ENCODE data around the gene SNX30.
A peak's percentile ranks its signal among the peaks of the same experiment; 100 is the strongest.

The SNX30 gene

DNA sequence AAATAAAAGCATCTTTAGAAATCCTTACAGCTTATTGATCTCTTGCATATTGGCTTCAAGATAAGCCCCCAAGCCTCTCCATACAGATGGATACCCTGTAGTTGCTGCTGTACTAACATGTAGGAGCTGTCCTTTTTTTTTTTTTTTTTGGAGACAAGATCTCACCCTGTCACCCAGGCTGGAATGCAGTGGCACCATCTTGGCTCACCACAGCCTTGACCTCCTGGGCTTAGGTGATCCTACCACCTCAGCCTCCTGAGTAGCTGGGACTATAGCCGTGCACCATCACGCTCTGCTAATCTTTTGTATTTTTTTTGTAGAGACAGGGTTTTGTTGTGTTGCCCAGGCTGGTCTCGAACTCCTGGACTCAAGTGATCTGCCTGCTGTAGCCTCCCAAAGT lies 35.4 kb downstream of the SNX30 start:
- DNase-seq: no peak

DNA sequence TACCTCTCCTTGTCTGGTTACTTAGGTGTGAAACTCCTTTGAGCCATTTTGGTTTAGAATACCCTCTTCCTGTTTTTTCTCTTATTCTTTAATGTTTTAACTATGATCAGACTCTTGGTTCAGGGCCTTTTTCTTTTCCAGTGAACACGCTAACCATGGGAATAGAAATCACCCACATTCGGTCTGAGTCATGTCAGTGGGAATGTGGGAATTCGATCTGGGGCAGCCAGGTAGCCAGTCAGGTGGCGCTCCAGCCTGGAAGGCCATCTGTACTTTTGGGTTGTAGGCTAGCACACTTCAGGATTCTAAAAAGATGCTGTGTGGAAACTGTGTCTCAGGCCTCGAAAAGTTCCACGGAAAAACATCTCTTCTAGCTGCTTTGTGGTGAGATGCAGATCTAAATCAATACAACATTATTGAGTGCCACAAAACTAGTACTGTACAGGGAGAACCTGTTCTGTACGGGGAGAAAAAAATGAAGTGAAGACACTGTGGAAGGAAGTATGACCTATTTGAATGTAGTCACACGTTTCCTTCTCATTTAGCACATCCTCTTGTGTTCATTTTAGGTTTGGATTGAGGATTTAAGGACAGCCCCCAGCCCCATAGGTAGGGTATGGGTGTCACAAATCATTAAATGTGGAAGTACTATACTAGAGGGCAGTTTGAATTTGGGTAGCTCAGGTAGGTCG lies 36.4 kb downstream of the SNX30 start:
- DNase-seq: no peak

DNA sequence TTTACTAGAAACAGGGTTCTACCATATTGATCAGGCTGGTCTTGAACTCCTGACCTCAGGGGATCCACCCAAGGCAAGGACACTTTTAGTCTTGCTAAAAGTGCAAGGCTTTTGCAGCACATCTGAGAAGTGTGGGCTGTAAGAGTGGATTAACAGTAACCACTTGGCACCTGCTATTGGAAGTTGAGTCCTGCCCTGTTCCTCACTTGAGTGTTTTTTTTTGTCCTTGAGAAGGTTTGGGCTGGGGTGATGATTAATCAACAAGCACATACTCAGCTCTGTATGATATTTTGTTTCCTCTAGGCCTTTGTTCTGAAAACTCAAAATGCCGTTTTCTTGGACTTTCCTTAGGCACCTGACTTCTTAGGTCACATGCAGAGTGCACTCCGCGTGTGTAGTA lies 37.4 kb downstream of the SNX30 start:
- no peak for DNase-seq

DNA sequence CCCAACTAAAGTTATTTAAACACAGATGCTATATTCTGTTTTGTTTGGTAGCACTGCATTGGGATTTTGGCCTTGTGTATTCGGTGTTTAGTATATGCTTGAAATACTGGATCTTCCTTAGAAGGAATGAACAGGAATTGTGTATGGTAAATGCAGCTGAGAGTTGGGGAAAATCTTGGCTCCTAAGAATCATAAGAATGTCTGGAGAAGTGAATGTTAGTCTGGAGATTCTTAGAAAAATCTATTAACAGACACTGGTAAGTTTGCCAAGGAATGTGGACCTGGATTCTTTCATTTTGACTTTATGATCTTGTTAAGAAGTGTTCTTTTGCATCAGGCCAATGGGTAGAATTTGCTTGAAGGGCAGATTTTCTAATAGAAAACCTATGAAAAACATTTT lies 38.9 kb downstream of the SNX30 start:
- DNase-seq: no peak

DNA sequence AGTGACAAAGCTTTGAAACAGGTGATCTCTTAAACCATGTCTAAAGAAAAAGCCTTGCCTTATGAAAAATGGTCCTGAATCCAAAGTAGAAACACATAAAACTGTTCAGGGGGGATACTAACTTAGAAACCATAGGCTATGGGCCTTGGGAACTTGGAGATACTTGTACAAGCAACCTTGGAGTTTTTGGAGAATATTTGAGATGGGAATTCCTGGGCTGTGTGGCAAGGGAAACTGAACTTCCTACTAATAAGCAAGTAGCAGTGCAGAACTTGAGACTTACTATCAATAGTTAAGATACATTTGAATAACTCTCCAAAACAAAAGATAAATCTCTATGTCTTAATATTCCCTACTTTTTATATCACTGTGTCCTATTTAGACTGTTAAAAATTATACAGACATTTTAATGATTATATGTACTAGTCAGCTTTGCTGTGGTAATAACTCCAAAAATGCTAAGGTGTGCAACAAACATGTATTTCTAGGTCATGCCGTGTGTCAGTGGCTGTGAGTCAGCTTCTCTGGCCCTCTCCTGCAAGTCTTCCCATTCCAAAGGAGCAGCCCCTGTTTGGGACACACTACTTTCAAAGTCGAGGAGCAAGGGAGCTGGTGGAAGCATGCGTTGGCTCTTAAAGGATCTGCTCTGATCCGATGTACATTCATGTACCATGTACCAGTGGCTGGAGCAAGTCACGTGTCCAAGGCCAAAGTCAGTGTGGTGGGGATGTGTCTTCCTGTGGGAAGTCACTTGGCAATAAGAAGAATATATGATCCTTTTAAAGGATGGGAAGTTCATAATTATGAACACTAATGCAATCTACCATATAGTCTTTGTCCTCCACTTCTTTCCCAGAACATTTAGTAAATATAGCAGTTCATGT lies 39.6 kb downstream of the SNX30 start:
- DNase-seq: no peak

DNA sequence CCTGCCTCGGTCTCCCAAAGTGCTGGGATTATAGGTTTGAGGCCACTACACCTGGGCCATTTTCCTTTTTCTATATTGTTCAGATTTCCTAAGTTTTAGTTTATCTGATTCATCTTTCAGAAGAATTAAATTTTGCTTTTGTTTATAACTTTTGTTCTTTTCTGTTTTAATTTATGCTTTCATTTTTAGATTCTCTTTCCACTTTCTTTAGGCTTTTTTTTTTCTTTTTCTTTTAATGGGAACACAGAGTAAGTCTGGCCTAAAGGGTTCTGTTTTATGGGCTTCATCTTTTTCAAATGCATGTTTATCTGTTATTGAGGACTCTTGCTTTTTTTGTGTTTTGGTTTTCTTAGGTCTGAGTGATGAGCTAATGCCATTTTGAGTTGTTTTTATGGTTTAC lies 42.1 kb downstream of the SNX30 start:
- DNase-seq: no peak

DNA sequence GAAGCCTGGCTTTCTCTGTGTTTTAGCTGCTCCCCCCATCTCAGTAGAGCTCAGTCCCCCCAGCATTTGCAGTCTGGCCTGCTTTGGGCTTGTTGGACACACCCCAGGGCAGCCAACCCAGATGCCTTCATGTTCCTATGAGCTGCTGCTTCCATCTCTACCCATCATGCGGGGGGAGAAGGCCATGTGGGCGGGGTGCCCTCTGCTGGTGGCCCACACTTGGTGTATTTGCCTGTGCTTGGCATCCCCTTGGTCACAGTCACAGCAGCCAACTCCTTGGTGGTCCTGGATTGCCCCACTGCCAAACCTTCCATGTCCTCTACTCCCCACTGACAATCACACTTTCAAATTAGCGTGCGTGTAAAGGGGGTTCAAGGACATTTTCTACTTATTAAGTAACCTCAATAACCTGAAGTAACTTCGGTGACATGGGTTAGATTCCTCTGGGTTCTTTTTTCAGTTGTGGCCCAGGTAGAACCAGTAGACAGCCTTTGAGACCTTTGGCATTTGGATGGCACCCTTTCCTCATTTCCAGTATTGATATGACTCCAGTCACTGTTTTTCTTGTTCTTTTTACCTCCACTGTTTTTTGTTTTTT lies 42.8 kb downstream of the SNX30 start:
- DNase-seq: peak; percentile 83

DNA sequence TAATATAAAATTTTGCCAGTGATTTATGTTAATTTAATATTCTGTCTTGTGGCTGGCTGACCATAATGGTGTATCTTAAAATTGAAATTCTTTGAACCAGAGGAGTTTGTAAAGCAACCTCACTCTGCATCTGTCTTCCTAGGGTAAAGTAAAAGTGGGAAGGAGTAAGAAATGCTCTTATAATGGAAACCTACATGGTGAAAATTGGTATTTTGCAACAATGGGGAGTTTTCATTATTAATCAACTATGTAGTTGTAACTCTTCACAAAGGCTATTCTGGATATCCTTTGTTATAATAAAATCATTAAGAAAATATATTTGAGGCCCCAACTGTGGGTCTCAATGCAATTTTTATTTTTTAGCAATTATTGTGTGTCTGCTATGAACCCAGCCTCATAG lies 44.2 kb downstream of the SNX30 start:
- no peak for DNase-seq

DNA sequence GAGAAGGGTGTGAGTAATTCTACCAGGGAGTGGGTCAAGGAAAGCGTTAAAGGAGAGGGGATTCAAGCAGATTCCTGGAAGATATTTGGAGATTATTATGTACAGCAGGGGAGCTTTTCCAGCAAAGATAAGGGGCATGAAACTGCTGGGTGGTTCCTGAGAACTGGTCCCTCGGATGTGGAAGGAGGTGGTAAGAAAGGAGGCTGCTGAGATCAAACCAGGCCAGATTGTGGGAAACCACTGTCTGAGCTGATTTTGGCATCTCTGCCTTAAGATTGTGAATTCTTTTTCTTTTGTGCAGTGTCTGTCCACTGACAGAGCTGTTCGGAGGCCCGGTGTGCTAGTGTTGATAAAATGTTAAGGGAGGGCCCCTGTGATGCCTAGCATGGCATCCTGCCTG lies 45.4 kb downstream of the SNX30 start:
- DNase-seq: no peak

DNA sequence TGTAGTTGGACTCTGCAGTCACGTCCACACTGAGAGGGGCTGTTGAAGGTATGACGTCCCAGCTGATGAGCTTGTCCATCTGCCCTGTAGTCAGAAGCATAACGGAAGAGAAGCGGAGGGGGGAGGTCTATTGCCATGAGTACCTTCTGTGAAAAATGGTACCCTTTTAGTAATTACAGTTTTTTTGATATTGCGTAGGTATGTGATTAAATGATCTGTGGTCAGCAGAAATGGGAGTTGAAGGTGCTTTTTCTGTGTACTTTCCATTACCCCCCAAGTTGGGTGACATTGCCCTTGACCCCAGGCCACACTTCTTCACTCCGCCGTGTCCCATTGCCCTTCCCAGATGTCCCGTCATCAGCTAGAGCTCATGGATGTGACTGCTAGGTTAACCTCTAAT lies 45.9 kb downstream of the SNX30 start:
- DNase-seq: no peak

DNA sequence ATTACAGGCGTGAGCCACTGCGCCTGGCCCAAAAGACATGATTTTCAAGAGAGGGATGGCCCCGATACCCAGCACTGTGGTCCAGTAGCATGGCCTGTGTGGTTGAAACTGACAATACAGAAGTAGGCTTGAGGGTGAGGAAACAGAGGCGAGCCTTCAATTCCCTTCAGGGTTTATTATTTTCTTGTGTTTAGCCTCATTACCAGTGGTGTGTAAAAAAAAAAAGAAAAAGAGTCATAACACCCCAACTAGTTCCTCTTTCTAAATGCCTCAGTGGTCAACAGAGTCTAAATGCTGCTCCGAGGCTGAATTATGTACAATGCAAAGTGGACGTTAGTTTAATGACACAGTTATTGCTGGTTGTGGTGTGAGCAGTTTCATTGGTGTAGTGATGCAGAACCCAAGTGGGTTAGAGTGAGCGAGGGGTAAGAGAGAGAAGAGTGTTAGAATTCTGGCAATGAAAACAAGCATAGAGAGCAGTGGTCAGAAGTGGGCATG lies 58.8 kb downstream of the SNX30 start:
- no peak for DNase-seq

DNA sequence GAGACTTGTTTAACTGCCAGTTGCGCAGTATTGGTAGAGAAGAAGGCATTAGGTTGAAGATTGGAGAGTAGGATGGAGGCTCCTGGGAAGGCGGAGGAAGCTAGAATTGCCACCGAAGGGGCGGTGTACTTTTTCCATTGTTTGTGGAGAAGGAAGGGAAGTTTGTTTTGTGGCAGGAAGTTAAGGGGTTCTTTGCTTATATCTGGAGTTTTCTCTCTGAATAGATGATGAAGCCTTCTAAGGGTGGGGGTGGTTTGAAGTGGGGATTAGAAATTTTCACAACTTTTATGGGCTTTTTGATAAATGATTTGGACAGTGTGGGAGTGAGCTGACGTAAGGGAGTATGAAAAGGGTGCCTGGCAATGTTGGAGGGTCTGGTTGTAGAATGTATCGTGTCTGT lies 59.3 kb downstream of the SNX30 start:
- DNase-seq: no peak

DNA sequence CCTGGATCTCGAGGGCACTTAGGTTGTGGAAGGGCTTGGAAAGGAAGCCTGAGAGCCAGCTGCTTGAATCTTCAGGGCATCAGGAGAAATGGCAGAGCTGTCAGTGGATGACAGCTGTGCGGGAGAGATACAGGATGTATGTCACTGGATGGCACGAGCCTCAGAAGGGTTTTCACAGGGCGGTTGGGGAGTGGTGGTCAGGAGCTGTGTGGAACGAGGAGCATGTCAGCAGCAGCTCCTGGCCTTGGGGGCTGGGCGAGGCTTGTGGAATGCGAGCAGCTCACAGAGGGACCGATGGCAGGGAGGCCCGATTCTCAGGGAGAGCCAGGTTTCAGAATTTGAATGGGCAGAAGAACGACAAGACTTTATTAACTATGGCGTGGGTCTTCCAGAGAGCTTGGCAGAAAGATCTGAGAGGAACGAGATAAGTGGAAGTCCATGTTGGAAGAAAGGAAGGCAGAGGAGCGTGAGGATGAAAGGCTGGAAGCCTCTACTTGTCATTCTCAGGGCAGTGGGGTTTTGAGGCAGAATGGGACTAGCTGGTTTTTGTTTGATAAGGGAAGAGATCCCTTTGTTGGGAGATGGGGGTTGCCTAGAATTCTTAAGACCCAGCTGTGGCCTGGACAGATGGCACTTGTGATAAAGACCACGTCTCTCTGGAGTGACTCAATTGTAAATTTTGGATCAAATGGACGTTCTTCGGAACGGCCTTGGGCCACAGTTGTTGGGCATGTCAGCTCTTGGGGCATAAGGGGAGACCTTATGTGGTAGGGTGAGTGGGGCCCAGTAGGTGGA lies 60.3 kb downstream of the SNX30 start:
- DNase-seq: no peak

DNA sequence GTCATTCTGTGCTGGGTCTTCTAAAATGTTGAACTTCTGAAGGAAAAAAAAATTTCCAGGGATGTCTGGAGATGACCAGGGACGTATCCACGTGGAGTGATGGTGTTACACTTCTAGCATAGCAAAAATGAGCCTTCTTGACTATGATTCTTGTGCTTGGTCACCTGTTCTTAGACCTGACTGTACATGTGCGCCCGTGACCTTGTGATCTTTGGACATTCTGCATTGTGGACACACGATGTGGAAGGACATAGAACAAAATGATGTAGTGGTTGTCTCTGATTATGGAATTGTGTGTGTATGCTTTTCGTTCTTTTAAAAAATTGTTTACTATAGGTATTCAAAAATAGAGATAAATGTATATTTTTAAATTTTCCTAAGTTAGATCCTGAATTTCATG lies 61.0 kb downstream of the SNX30 start:
- no peak for DNase-seq

DNA sequence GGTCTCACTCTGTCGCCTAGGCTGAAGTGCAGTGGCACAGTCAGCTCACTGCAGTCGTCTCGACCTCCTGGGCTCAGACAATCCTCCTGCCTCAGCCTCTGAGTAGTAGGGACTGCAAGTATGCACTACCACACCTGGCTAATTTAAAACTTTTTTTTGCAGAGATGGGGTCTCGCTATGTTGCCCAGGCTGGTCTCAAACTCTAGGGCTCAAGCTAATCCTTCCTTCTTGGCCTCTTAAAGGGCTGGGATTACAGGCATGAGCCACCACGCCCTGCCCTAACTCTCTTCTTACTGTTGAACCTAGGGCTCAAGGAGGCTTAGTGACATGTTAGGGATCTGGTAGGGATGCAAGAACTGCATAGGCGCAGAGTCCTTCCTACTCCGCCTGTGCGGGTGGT lies 65.3 kb downstream of the SNX30 start:
- DNase-seq: no peak

DNA sequence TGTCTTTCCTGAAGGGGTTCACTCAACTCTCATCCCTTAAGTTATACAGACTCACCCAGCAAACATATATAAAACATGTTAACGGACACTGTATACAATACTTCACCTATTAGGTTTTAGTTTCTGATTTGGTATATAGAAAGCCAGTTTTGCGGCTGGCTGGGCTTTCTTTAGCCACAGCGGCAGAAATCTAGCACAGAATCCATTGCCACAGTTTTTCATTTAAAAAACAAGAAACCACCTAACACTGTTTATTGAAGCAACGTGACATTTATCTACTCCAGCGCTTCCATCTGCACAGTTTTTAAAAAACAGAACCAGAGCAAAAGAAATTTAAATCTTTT lies 67.3 kb downstream of the SNX30 start:
- no peak for DNase-seq

DNA sequence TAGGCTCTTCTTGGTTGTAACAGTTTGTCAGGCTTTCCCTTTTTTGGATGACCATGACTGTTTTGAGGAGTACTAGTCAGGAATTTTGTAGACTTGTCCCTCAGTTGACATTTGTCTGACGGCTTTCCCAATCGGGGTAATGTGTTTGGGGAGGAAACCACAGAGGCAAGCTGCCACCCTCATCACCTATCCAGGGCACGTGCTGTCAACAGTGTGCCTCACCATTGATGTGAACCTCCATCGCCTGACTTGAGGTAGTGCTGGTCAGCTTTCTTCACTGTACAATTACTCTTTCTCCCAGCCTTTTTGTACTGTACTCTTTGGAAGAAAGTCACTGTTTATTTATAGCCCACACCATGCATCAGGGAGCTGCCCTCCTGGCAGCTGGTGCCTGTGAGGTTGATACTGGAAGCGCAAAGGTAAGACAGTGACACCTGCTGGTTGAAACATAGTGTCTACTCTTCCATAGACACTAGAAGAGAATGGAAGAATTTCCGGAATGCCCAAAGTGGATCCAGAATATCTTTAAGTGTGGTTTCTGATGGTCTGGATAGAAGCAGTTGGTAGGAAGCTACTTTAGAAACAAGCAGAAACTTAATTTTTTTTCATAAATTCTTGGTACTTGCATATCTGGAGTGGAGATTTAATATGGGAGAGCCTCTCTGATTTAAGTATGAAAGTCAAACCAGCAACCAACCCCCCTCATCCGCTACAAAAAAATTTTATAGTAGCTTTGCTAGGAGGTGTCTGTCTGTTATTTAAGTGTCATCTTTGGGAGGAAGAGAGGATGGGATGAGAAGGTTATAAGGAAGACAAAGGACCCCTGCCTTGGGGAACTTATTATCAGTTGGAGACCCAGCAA lies 69.3 kb downstream of the SNX30 start:
- DNase-seq: no peak

DNA sequence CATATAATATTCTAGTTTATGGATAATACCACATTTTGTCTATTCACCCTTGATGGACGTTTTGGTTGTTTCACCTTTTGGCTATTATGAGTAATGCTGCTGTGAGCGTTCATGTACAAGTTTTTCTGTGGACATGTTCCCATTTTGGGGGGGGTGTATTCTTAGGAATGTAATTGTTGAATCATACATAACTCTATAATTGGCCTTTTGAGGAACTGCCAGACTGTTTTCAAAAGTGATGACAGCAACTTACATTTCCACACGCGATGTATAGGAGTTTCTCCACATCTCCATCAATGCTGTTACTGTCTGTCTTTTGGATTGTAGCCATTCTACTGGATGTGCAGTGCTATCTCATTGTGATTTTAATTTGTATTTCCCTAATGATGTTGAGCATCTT lies 70.3 kb downstream of the SNX30 start:
- DNase-seq: no peak

DNA sequence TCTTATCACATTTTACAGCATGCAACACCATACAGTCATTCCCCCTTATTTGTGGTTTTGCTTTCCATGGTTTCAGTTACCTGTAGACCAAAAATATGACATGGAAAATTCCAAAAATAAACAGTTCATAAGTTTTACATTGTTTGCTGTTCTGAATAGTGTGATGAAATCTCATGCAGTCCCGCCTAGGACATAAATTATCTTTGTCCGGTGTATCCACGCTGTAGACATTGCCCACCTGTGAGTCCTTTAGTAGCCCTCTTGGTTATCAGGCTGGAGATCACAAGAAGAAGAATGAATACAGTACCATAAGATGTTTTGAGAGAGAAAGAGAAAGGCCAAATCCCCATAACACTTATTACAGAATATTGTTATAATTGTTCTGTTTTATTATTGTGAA lies 72.1 kb downstream of the SNX30 start:
- DNase-seq: no peak

DNA sequence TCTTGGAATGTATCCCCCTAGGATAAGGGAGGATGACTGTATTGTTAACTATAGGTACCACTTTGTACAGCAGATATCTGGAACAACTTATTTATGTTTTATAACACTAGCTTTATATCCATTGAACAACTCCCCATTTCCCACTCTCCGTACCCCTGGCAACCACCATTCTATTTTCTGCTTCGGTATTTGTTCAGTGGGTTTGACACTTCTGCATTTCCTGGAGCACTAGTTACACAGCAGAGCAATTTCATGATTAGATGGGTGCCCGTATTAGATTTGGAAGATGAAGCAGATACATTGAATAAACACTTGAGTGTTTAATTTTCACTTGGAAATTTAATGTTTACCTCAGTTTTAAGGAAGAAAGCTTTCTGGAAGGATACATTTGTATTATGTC lies 72.7 kb downstream of the SNX30 start:
- DNase-seq: no peak

DNA sequence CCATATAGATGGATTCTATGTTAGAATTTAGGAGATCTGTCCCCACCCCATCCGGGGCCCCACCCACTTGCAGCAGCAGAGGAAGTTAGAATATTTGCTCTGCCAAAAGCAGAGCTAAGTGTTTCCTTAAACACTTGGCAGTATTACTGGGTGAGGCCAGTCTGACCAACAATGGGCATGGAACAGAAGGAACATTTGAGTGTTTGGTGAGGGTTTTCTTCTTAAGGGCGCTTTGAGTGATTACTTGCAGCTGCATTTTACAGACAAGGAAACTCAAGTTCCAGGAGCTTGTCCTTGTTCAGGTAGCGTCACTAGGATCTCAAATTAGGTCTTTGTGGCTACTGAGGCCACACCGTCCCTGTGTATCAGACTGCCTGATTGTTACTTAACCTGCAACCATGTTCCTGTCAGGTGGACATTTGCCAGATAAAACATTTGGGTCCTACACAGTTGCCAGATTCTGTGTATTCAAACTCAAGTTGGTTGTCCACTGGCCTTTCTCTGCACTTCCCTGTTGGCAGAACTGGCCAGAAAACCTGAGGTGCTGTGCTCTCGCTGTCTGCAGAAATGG lies 80.8 kb downstream of the SNX30 start:
- no peak for DNase-seq

DNA sequence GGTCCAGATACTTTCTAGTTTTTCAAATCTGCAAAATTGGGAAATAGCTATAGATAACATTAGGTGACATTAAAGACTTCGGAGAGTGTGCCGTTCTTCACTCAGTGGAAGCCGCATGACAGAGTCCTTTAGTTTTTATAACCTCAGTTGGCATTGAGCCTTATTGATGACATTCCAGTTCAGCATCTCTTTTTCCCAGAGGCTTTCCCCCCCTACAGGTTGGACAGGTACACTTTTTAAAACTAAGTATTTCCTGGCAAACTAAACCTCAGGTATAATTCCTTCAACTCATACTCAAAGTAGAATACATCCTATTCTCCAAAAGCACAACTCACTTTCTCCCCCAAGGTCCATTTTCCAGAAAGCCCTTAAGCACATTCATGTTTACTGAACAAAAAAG lies 81.4 kb downstream of the SNX30 start:
- no peak for DNase-seq
